Measurements from ENCODE around the gene EPN2.
A peak's percentile ranks its signal among the peaks of the same experiment; 100 is the strongest.
"Not testable (repeated sequence)": the region's sequence is repeated elsewhere in the genome, so short reads cannot be mapped to it uniquely, and the experiment has no call there.

Gene EPN2

DNA sequence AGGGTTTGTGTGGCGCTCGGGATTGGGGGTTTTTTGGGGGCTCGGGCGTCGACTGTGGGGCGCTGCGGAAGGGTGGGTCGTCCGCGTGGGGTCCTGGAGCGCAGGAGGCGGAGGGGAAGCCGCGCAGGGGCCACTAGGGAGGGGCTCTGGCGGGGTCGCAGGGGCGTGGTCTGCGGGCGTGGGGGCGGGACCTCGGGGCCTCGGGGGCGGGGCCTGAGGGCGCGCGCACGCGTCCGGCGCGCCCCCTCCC is at the start of gene EPN2:
Gene EPN2, plus strand, starts transcription at position 228 of the 250 bp plus-strand sequence. CDS start 45,754 bp downstream, outside the sequence.
- DNase-seq: not testable (repeated sequence)

DNA sequence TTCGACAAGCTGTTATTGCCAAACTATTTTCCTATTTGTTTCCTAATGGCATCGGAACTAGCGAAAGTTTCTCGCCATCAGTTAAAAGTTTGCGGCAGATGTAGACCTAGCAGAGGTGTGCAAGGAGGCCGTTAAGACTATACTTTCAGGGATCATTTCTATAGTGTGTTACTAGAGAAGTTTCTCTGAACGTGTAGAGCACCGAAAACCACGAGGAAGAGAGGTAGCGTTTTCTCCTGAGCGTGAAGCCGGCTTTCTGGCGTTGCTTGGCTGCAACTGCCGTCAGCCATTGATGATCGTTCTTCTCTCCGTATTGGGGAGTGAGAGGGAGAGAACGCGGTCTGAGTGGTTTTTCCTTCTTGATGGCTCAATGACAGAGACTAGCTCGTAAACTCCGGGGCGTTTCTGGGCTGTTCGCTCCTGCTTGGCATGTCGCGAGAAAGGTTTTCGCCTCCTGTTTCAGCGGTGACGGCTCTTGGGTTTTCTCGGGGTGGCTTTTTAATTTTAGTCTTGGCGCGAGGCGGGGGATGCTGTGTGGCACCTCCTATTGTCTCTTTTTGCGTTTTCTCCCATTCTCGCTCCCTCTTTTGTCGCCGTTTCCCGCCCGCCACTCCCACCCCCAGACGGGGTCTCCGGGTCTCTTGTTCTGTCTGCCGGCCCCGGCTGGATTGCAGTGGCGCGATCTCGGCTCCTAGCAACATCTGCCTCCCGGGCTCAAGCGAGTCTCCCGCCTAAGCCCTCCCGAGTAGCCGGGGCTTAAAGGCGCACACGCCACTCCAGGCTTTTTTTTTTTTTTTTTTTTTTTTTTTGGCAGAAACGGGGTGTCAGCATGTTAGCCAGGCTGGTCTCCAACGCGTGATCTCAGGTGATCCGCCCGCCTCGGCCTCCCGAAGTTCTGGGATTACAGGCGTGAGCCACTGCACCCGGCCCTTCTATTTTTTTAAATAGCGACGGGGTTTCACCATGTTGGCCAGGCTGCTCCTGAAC is 49.0 kb upstream of the EPN2 start:
- not testable (repeated sequence) for DNase-seq

DNA sequence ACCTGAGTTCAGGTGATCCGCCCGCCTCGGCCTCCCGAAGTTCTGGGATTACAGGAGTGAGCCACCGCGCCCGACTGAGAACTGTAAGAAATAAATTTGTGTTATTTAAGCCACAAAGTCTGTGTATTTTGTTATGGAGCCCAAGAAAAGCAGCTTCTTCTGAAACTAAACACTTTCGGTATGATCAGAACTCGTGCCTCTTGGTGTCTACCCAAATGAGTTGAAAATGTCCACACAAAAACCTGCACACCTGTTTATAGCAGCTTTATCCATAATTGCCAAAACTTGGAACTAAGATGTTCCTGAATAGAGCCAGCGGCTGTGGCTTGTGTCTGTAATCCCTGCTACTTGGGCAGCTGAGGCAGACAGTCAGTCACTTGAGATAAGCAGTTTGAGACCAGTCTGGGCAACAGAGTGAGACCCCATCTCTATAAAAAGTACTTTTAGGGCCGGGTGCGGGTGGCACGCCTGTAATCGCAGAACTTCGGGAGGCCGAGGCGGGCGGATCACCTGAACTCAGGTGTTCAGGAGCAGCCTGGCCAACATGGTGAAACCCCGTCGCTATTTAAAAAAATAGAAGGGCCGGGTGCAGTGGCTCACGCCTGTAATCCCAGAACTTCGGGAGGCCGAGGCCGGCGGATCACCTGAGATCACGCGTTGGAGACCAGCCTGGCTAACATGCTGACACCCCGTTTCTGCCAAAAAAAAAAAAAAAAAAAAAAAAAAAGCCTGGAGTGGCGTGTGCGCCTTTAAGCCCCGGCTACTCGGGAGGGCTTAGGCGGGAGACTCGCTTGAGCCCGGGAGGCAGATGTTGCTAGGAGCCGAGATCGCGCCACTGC is 48.1 kb upstream of the EPN2 start:
- not testable (repeated sequence) for DNase-seq

DNA sequence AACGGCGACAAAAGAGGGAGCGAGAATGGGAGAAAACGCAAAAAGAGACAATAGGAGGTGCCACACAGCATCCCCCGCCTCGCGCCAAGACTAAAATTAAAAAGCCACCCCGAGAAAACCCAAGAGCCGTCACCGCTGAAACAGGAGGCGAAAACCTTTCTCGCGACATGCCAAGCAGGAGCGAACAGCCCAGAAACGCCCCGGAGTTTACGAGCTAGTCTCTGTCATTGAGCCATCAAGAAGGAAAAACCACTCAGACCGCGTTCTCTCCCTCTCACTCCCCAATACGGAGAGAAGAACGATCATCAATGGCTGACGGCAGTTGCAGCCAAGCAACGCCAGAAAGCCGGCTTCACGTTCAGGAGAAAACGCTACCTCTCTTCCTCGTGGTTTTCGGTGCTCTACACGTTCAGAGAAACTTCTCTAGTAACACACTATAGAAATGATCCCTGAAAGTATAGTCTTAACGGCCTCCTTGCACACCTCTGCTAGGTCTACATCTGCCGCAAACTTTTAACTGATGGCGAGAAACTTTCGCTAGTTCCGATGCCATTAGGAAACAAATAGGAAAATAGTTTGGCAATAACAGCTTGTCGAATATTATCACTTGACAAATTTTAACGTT is 47.3 kb upstream of the EPN2 start:
- DNase-seq: not testable (repeated sequence)

DNA sequence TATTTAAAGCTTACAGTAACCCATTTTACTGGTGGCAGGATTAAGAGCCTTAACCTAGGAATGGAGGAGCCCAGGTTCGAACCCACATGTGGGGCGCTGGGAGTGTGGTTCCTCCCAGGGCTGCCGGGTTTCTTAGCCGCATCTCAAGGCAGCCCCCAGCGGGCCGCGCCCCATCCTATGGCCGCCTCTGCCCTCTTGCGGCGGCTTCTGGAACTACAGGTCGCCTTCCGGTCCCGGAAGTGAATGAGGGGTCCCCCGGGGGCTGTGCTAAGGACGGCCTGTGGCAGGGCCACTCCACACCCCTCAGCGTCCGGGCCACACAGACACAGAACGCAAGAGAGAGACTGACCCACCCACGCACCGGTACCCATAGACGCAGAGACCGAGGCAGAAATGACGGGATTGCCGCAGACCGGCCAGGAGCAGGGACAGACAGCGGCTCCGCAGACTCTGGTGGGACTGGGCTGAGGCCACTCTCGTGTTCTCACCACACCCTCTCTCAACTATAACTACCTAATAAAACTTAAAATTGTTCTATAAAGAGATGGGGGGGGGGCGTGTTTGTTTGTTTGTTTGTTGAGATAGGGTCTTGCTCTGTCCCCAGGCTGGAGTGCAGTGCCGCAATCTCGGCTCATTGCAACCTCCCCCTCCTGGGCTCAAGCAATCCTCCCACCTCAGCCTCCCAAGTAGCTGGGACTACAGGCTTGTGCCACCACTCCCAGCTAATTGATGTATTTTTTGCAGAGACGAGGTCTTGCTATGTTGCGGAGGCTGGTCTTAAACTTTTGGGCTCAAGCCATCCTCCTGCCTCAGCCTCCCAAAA is 40.6 kb upstream of the EPN2 start:
- DNase-seq: peak; percentile 13

DNA sequence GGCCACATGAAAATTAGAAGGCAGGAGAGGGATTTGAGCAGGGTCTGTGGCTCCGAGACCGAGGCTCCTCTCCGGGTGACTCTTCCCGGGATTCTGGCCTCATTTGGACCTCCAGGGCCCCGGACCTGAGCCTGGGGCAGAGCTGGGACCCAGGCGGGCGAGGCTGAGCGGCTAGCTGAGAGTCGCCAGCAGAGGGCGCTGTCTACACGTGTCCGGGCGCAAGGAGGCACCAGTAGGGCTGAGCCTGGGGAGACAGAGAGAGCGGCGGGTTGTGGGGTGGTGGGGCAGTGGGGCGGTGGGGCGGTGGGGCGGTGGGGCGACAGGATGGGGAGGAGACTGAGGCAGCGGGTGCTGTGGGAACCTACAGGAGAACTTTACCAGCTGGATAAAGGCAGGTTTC is 34.7 kb upstream of the EPN2 start:
- not testable (repeated sequence) for DNase-seq

DNA sequence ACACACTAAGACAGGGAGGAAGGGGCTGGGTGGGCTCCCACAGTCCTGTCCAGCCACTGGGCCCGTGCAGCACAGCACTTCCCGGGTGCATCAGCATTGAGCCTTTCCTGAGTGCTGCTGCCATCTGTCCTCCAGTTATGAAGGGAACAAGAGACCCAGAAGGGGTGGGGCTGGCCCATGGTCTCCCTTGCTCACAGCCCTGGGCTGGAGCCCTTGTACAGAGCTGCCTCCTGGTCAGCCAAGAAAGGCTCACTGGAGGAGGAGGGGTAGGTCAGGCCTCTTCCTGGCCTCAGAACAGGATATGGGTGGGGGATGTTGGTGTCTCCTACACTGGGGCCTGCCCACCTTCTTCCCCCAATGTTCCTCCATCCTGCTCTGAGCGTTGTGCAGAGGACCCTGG is 33.7 kb upstream of the EPN2 start:
- DNase-seq: not testable (repeated sequence)

DNA sequence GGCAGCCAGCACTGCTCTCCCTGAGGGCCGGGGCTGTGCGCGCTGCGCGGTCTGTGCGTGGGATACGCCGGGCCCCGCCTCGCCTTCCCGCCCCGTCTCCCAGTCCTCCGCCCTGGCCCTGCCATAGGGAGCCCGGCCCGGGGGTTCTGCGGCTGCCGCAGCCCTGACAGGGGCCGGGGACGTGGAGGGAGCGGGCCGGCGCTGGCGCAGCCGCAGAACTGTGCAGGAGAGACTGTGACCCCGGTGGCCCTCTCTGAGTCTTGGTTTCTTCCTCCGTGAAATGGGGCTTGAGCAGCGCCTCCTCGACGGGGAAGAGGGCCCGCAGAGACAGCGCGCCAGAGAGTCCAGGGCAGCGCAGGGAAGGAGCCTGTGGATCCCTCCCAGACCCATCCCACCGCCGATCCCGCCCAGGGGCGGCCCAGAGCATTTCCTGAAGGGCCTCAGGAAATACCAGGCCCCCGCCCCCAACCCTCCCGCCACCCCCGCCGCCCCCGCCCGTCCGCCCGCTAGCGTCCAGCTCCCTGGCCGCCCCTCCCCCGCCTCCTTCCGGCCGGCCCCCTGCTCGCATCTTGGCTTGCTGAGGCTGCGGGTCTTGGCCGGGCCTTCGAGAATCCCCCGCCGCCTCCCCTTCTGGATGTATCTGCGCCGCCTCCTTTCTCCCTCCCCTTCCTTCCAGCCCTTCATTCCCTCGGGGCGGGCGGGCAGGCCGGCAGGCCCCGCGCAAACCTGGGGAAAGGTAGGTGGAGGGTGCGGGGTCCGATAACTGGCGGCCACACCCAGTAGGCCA is 21.9 kb upstream of the EPN2 start:
- DNase-seq: not testable (repeated sequence)

DNA sequence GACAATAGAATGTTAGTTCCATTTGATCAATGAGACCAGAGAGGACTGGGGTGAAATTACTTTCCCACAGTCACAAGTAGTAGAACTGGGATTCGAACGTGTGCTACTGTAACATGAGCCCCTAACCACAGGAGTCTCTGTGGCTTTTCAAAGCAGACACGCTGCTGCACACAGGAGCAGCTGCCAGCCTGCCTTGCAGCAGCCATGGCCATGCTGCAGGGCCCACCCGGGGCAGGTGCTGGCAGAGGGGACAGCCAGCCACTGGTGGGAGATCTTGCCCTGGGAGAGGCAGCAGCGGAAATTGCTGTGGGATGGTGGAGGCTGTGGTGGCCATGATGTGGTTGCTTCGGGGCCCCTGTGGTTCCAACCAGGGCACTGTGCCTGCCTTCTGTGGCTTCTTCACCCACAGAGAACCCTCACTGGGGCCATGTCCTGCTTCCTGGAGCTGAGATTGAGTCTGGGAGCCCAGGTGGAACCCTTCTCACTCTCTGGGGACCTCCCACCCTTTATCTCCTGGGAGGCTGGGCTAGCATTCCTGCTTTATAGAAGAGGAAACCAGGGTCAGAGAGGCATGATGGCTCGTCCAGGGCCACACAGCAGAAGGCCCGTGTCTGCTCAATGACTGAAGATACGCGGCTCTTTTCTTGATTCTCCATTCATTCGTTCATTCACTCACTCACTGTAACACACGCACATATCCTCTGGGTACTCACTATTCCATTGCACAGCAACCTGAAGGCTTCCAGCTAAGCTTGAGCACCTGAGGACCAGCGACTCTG is 20.8 kb upstream of the EPN2 start:
- not testable (repeated sequence) for DNase-seq

DNA sequence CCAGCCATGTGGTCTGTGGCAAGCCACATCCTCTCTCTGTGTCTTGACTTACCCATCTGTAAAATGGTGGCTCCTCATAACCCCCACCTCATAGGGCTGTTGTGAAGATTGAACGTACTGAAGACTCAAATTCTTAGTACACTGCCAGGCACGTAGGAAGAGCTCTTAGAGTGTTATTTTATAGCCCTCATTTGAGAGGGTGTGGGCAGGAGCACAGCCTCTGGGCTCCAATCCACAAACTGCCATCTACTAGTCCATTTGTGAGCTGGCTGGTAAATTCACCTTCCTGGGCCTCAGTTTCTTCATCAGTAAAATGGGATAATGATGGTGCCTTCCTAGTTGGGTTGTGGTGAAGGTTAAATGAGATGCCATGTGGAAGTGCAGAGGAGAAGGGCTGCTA is 18.3 kb upstream of the EPN2 start:
- DNase-seq: not testable (repeated sequence)

DNA sequence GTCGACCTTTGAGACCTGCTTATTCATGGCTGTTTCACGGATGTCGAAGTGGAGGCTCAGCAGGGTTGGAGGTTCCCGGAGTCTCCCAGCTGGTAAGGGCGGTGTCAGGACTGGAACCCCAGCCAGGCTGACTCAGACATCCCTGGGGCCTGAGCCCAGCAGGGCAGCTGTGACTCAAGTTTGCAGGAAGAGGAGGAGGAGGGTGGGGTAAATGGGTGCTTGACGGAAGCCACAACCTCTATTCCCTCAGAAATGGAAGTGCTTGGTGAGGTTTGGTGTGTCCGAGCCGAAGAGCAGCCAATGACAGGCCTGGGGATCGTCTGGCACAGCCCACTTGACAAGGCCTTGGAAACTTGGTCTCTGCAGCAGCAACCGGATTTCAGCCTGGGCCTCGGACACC is 17.8 kb upstream of the EPN2 start:
- not testable (repeated sequence) for DNase-seq

DNA sequence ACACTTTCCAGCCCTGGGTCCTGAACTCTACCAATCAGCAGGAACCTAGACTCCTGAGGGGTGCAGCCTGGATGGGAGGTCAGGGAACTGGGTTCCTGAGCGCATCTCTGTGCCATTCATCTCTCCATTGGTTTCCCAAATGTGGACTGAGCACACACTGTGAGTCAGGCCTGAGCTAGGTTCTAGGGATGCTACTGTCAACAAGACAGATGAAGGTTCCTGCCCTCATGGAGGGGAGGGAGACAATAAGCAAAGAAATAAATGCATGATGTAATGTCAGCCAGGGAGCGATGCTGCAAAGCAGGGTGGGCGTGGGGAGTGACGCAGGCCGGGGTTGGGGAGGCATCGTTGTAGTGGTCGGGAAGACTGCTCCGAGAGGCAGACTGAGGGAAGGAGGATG is 17.0 kb upstream of the EPN2 start:
- DNase-seq: not testable (repeated sequence)

DNA sequence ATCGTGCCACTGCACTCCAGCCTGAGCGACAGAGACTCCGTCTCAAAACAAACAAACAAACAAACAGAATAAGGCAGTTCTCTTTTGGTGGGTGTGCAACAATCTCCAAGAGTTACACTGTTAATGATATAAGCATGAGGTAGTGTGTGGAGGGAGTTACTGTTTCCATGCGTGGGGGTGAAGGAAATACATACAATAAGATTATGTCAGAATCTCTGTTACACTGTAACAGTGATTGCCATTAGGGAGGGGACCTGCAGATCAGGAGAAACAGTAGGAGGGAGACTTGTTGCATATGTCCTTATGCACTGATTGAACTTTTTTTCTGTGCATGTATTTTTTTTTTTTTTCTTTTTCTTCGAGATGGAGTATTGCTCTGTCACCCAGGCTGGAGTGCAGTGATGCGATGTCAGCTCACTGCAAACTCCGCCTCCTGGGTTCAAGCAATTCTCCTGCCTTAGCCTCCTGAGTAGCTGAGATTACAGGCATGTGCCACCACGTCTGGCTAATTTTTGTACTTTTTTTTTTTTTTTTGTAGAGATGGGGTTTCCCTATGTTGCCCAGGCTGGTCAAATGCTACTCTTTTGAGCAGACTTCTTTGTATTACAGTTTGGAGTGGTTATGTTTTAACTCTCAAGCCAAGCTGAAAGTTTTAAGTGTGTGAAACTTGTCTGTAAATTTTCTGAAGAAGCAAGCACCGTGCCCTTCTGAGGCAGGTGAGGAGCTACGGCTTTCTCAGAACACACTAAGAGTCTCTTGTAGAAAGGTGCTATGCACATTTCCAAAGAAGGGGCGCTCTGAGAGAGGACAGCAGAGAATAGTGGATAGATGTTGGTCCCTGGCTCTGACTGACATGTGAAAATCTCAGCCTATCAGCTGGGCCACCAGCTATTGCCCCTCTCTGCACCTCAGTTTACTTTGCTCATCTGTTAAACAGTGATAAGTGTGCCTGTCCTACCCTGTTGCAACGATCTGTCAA is 10.3 kb upstream of the EPN2 start:
- DNase-seq: not testable (repeated sequence)

DNA sequence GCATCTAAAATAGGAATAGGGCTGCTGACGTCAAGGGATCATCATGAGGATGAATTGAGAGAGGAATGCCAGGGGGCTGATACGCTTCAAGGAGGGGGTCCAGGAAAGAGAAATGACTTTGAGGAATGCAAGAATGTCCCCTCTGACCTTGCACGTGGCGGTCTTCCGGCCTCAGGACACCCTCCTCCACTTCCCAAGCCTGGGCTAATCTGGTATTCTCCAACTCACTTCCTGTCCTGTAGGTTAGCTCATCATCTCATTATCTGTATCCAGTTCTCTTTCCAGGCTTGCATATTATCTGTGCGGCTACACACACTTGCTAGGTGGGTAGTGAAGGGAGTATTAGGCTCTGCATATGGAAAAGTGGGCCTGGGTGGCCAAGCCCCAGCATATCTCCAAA is 2.5 kb upstream of the EPN2 start:
- DNase-seq: not testable (repeated sequence)

DNA sequence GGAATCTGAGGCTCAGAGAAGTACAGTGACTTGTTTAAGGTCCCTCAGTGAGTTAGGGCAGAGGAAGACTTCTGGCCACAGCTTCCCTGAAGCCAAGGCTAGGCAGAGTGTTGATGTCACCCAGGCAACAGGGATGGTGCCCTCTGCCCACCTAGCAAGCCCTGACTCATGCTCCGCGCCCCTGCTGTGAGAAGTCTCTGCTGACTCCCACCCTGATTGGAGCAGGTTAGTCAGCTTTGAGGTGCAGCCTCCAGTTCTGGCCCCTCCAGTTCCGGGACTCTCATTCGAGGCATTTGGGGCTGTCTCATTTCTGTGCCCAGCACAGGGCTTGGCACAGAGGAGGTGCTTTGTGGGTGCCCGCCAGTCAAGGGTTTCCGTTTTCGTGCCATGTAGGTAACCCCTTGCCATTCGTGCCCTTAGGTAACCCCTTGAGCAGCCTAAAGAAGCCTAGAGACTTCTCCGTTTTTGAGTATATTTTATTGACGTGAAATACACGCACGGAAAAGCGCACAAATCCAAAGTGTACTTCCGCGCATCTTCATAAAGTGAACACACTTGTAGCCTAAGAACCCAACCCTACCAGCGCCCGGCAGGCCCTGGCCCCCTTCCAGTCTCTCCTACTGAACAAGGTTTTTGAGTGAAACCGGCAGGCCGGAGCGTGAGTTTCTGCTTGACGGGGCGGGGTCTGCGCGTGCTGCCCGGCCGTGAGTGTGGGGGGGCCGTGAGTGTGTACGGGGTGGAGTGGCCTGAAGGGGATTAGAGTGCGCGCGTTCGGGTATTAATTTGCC is 621 bp upstream of the EPN2 start:
- DNase-seq: not testable (repeated sequence)

DNA sequence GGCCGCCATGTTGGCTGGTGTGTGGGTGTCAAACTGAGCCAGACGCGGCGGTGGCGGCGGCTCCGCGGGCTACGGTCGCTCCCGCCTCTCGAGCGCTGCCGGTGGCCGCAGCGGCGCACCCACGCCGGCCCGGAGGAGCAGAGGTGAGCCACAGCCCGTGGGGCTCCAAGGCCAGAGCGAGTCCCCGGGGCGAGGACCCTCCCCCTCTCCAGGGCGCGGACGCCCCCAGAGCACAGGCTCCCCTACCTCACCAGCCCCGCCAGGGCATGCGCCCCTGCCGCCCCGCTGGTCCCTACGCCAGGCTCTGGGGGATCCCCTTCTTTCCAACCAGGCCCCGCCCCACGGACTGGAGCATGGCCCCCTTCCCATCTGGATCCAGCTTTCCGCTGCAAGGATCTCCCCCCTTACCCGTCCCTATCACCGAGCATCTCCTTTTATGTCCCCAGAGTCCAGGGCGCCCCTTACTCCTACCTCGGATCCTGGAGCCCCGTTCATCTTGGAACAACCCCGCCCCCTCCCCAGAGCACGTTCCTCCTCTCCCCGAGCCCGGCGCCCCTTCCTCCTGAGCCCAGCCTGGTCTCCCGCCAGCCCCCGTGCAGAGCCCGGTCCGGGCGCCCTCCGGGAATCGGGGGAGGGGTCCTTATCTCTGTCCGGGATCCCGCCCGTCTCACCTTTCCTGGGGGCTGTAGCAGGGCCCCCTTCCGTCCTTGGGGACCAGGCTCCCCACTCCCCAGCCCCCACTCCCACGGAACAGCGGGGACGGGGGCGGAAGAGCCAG is 412 bp downstream of the EPN2 start:
- peak; percentile 33 for DNase-seq

DNA sequence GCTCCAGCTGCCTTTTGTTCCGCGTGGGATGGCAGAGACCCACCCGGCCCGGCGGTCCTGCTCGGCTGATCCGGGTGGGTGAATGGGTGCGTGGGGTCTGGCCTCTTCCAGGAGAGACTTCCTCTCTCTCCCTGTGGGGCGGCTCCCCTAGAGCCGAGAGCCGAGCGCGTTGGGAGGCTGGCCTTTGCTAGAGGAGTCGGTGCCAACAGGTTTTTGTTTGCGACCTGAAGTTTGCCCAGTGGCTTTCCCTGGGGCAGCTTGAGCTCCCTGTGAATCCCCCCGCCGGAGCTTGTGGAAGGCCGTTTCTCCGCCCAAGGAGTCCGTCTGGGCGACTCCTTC is 970 bp downstream of the EPN2 start:
- no peak for DNase-seq

DNA sequence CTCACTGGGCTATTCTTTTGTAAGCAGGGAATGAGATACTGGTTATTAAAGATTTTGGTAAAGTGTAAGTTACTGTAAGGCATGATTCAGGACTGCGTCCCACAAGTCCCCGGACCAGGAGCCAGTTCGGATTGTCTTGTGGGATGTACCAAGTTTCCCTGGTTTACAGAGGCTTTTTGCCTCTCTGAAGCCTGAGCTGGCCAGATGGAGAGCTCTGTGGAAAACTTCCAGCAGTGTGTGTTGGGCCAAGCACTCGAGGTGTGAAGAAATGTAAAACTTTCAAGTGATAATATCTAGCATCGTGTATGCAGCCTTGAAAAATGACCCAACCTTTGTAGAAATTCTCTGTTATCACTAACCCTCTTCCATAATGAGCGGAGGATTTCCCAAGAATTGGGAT is 2.4 kb downstream of the EPN2 start:
- no peak for DNase-seq

Data from activated effector memory CD4-positive, alpha-beta T cell treated with Interleukin-2 at 50 U/mL for 16 hours (primary cell).